Measurements from ENCODE around the gene RMDN2. TPM values are rescaled to one million over a fixed set of nuclear protein-coding genes. Genes with fewer than 3 reads are reported as not detected.

RMDN2 gene
- total and polyA plus RNA-seq, 2 experiments from 2014 or later = 5.8 to 11.1 TPM

DNA sequence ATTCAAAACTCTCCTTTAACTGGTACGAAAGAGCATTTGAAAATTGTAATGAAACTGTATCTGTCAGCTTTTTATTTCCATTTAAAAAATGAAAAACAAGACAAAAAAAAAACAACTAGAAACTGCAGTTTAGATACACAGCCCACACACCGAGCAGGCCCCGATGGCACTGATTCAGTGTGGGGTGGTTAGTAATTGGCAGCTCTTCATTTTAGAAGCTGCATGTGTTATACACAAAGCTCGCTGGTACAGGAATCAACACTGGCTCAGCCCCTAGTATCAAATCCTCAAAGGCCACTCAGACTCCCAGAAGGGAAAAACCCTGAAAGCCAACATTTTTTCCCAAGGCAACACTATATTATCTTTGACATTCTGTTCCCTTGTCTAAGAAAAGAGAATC, 30.5 kb upstream of the RMDN2 start:
- Histone ChIP-seq H4K20me1 (ENCODE audit: insufficient read depth) (no peaks in the 10 kb centered on the region), H3K27ac (no peak overlapping the region), H3K4me3 (no peak overlapping the region), H3K9me2 (ENCODE audit: insufficient read depth) (no peaks in the 10 kb centered on the region), H3F3A (ENCODE audit: insufficient read depth) (peaks cover 6% of the 10 kb centered on the region; the same call in 1 of the 2 replicates), H3K36me3 (ENCODE audit: low read depth) (no peaks in the 10 kb centered on the region), H2AFZ (peak overlapping the region; percentile 24; the same call in 1 of the 2 replicates), H3K27me3 (replicated peaks; ENCODE audit: insufficient read depth) (no peaks in the 10 kb centered on the region), H3K9me3 (ENCODE audit: low read depth) (no peaks in the 10 kb centered on the region), H3K4me2 (ENCODE audit: unreplicated experiment) (peak overlapping the region; percentile 35), H3K79me2 (ENCODE audit: insufficient read depth) (no peaks in the 10 kb centered on the region), H3K9ac (no peak overlapping the region), H3K4me1 (ENCODE audit: insufficient read depth) (peaks cover 26% of the 10 kb centered on the region)
- 11 to 26% methylated on average over 4 of the region's 4 CpGs for WGBS, 2 experiments (ENCODE audit: low coverage in 1 of 2, low lambda C conversion rate in 2 of 2, missing lambda C conversion rate in 2 of 2)
- no peak for TF ChIP-seq EZH2phosphoT487 (IDR thresholded peaks at IDR 0.05; ENCODE audit: insufficient read depth, low read depth)
- DNase-seq = peak; percentile 65
- in situ Hi-C loops (cut with MboI) = no loop called here

DNA sequence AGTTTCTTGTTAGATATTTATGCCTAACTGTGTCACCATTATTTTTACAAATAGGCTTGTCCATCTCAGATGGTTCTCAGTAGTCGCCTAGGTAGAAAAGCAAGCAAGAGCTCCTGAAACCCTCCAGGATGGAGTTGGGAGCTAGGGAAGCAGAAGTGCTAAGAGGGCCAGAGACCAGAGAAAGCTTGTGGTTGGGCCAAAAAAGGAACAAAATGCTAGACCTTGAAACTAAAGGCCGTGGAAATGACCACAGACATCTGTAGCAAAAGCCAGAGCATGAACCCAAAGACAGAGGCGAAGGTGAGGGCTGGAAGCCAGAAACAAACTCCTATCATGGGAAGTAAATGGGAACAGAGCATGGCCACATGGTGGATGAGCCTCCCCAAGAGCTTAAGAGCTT, 29.9 kb upstream of the RMDN2 start:
- in situ Hi-C loops (cut with MboI) = no loop called here
- 95 to 96% methylated on average over 3 of the region's 3 CpGs for WGBS, 2 experiments (ENCODE audit: low coverage in 1 of 2, low lambda C conversion rate in 2 of 2, missing lambda C conversion rate in 2 of 2)
- no peak overlapping the region for H3K27ac ChIP-seq
- no peaks in the 10 kb centered on the region for H3K27me3 ChIP-seq (replicated peaks; ENCODE audit: insufficient read depth)
- DNase-seq = no peak
- no peak for TF ChIP-seq EZH2 (IDR thresholded peaks at IDR 0.05; ENCODE audit: insufficient read depth, poor library complexity, severe bottlenecking)
- TF ChIP-seq EZH2phosphoT487 (IDR thresholded peaks at IDR 0.05; ENCODE audit: insufficient read depth, low read depth) = no peak
- H3K36me3 ChIP-seq (ENCODE audit: low read depth) = no peaks in the 10 kb centered on the region
- H3K4me1 ChIP-seq (ENCODE audit: insufficient read depth) = peaks cover 26% of the 10 kb centered on the region
- no peaks in the 10 kb centered on the region for H3K9me3 ChIP-seq (ENCODE audit: low read depth)
- H3K4me3 ChIP-seq = no peak overlapping the region
- H4K20me1 ChIP-seq (ENCODE audit: insufficient read depth) = no peaks in the 10 kb centered on the region
- H3F3A ChIP-seq (ENCODE audit: insufficient read depth) = peaks cover 6% of the 10 kb centered on the region; the same call in 1 of the 2 replicates
- H3K9ac ChIP-seq = no peak overlapping the region
- no peaks in the 10 kb centered on the region for H3K79me2 ChIP-seq (ENCODE audit: insufficient read depth)
- H3K4me2 ChIP-seq (ENCODE audit: unreplicated experiment) = peak overlapping the region; percentile 35
- H2AFZ ChIP-seq = peak overlapping the region; percentile 24; the same call in 1 of the 2 replicates
- no peaks in the 10 kb centered on the region for H3K9me2 ChIP-seq (ENCODE audit: insufficient read depth)

- H3K27ac ChIP-seq = no peak overlapping the region
- H3K9ac ChIP-seq = no peak overlapping the region
- H3K4me1 ChIP-seq (ENCODE audit: insufficient read depth) = peaks cover 26% of the 10 kb centered on the region
- H4K20me1 ChIP-seq (ENCODE audit: insufficient read depth) = no peaks in the 10 kb centered on the region
- H3K27me3 ChIP-seq (replicated peaks; ENCODE audit: insufficient read depth) = no peaks in the 10 kb centered on the region
- H3K4me3 ChIP-seq = no peak overlapping the region
- no peaks in the 10 kb centered on the region for H3K9me2 ChIP-seq (ENCODE audit: insufficient read depth)
- WGBS, 2 experiments (ENCODE audit: low coverage in 1 of 2, low lambda C conversion rate in 2 of 2, missing lambda C conversion rate in 2 of 2) = 75 to 76% methylated on average over 3 of the region's 3 CpGs
- no peak overlapping the region for H2AFZ ChIP-seq
- TF ChIP-seq EZH2 (IDR thresholded peaks at IDR 0.05; ENCODE audit: insufficient read depth, poor library complexity, severe bottlenecking) (no peak), EZH2phosphoT487 (IDR thresholded peaks at IDR 0.05; ENCODE audit: insufficient read depth, low read depth) (no peak)
- H3K4me2 ChIP-seq (ENCODE audit: unreplicated experiment) = no peak overlapping the region
- no peak for DNase-seq
- no peaks in the 10 kb centered on the region for H3K36me3 ChIP-seq (ENCODE audit: low read depth)
- no peaks in the 10 kb centered on the region for H3K79me2 ChIP-seq (ENCODE audit: insufficient read depth)
- in situ Hi-C loops (cut with MboI) = no loop called here
- no peaks in the 10 kb centered on the region for H3K9me3 ChIP-seq (ENCODE audit: low read depth)
- peaks cover 6% of the 10 kb centered on the region; the same call in 1 of the 2 replicates for H3F3A ChIP-seq (ENCODE audit: insufficient read depth)
Observed at GRCh38 chr2:37896319-37896718, 28.8 kb upstream of the RMDN2 start.

DNA sequence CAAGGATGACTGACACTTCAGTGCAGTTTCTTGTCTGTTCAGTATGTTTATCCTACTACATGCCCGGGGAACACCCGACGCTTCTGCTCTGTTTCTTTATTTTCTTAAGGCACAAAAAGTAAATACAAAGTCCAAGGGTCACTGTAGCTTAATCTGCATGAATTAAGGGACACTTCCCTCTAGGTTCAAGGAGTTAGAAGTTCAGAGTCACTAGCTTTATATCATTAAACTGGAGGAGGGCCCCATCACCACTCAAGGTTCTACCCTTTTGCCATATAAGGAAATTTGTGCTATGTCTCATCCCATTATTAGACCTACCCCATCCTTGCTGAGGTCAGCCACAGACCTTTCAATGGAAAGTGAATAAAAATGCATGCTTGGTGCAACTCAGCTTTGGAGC, 27.6 kb upstream of the RMDN2 start:
- Histone ChIP-seq H3K79me2 (ENCODE audit: insufficient read depth) (no peaks in the 10 kb centered on the region), H3K4me2 (ENCODE audit: unreplicated experiment) (no peak overlapping the region), H3K9ac (no peak overlapping the region), H3K4me1 (ENCODE audit: insufficient read depth) (peaks cover 22% of the 10 kb centered on the region), H3F3A (ENCODE audit: insufficient read depth) (peaks cover 6% of the 10 kb centered on the region; the same call in 1 of the 2 replicates), H3K4me3 (no peak overlapping the region), H3K27ac (no peak overlapping the region), H3K36me3 (ENCODE audit: low read depth) (no peaks in the 10 kb centered on the region), H3K27me3 (replicated peaks; ENCODE audit: insufficient read depth) (no peaks in the 10 kb centered on the region), H2AFZ (no peak overlapping the region), H3K9me3 (ENCODE audit: low read depth) (no peaks in the 10 kb centered on the region), H3K9me2 (ENCODE audit: insufficient read depth) (no peaks in the 10 kb centered on the region), H4K20me1 (ENCODE audit: insufficient read depth) (no peaks in the 10 kb centered on the region)
- TF ChIP-seq EZH2phosphoT487 (IDR thresholded peaks at IDR 0.05; ENCODE audit: insufficient read depth, low read depth) (no peak), EZH2 (IDR thresholded peaks at IDR 0.05; ENCODE audit: insufficient read depth, poor library complexity, severe bottlenecking) (no peak)
- WGBS, 2 experiments (ENCODE audit: low coverage in 1 of 2, low lambda C conversion rate in 2 of 2, missing lambda C conversion rate in 2 of 2) = 73 to 78% methylated on average over 3 of the region's 3 CpGs
- no peak for DNase-seq
- in situ Hi-C loops (cut with MboI) = no loop called here

DNA sequence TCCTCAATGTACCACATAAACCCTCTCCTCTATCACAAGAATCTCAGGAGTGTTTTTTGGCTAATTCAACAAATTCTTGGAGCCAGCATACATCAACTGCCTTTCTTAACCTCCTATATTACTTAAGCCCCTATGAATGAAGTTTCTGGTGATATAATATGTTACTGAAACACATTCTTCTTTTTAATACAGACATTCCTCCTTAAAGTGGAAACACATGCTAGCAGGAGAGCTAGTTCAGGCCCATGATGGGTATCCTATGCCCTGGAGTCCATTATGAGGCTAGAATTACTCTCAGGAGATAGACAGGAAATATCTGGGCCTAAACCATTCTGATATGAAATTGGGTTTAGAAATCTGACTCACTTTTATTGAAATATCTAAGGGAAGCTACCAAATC, 26.6 kb upstream of the RMDN2 start:
- no peaks in the 10 kb centered on the region for H3K36me3 ChIP-seq (ENCODE audit: low read depth)
- no peaks in the 10 kb centered on the region for H3K79me2 ChIP-seq (ENCODE audit: insufficient read depth)
- H3K27me3 ChIP-seq (replicated peaks; ENCODE audit: insufficient read depth) = no peaks in the 10 kb centered on the region
- no peak overlapping the region for H3K4me2 ChIP-seq (ENCODE audit: unreplicated experiment)
- H3K9me2 ChIP-seq (ENCODE audit: insufficient read depth) = no peaks in the 10 kb centered on the region
- no peak overlapping the region for H3K4me3 ChIP-seq
- TF ChIP-seq EZH2phosphoT487 (IDR thresholded peaks at IDR 0.05; ENCODE audit: insufficient read depth, low read depth) = no peak
- TF ChIP-seq EZH2 (IDR thresholded peaks at IDR 0.05; ENCODE audit: insufficient read depth, poor library complexity, severe bottlenecking) = no peak
- no peak overlapping the region for H3K9ac ChIP-seq
- no peak overlapping the region for H3K27ac ChIP-seq
- no peaks in the 10 kb centered on the region for H4K20me1 ChIP-seq (ENCODE audit: insufficient read depth)
- peaks cover 13% of the 10 kb centered on the region for H3K4me1 ChIP-seq (ENCODE audit: insufficient read depth)
- peaks cover 6% of the 10 kb centered on the region; the same call in 1 of the 2 replicates for H3F3A ChIP-seq (ENCODE audit: insufficient read depth)
- in situ Hi-C loops (cut with MboI) = no loop called here
- H2AFZ ChIP-seq = no peak overlapping the region
- no peak for DNase-seq
- no peaks in the 10 kb centered on the region for H3K9me3 ChIP-seq (ENCODE audit: low read depth)
